GDM1 (cell line): ENCODE measurements around the gene DRICH1.
"Not testable (repeated sequence)": the region's sequence is repeated elsewhere in the genome, so short reads cannot be mapped to it uniquely, and the experiment has no call there.

ENCODE experiments used
- DNase-seq: peaks from one replicate; lab custom pipeline; 2025; lab: John Stamatoyannopoulos, UW

Gene DRICH1

GRCh38 chr22:23566705-23567475 is 65.2 kb downstream of the DRICH1 start:
- DNase-seq = no peak

GRCh38 chr22:23565915-23566704 is 66.0 kb downstream of the DRICH1 start:
- DNase-seq = no peak

DNA sequence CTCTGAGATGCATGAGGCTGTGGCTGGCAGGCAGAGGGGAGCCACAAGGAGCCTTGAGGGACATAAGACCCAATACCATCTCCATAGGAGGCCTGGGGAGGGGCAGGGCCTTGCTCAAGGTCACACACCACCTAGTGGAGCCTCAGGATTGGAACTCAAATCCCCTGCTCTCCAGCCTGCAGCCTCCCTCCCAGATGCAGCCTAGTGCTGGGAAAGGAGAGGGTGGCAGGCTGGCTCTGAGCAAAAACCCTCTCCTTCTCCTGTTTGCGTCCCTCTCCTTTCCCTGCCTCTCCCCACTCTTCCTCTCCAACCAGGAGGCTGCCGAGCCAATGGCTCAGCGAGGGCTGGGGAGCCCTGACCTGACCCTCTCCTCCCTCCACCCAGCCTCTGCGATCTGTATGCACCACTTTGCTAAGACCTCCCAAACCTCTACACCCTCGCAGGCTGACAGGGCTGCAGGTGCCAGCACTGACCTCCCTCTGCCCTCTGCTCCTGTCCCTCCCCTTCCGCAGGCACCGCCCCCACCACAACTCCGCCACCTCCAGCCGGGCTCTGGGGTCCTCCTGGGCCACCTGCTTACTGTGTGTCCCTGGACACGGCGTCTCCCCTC is 66.7 kb downstream of the DRICH1 start:
- DNase-seq = no peak

- DNase-seq = no peak
These were observed 67.8 kb downstream of the DRICH1 start for GRCh38 chr22:23564276-23564675.

- DNase-seq = no peak
These were observed 69.0 kb downstream of the DRICH1 start for GRCh38 chr22:23563111-23563510.

DNA sequence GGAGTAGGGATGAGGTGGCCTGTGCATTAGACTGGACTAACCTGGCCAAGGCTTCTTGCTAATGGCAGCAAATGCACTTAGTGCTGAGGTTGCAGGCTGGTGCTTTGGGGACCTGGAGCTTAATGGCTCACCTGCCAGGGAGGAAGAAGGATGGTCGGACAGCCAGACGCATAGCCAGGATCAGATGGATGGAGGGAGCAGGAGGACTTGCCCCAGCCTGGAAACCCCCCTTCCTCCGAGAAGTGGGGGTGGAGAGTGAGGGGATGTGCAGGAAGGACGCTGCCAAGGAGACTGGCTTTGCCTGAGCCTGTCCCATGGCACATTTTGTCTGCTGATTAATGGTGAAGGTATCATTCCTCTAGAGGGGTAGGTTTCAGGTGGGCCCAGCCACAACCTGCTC is 69.9 kb downstream of the DRICH1 start:
- DNase-seq = no peak

- not testable (repeated sequence) for DNase-seq
These were observed 71.1 kb downstream of the DRICH1 start for GRCh38 chr22:23561025-23561510.

GRCh38 chr22:23560215-23560614 is 71.9 kb downstream of the DRICH1 start:
- not testable (repeated sequence) for DNase-seq
